Activated gamma-delta T cell treated with anti-CD3 and anti-CD28 coated beads, Interleukin-2, amount 50 U/mL, for 16 hours (primary cell): ENCODE data around the gene AHCTF1.

Experiments used
- DNase-seq: peaks from one replicate; pipeline ENCODE4 v3.0.0-alpha.2; 2020; ENCODE audit warnings: low read depth

The AHCTF1 gene

DNA sequence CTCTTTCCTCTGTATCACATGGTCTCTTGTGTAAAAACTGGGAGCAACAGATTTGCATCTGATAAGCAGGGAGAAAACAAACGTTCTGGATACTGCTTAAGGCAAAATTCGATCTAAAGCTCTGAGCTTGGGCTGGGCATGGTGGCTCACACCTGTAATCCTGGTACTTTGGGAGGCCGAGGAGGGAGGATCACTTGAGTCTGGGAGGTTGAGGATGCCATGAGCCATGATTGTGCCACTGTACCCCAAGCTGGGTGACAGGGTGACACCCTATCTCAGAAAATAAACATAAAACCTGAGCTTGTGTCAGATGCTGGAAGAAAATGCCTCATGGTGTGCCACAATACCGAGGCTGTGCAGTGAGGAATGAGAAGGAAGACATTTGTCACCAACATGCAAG is 133.6 kb downstream of the AHCTF1 start:
- DNase-seq: no peak

DNA sequence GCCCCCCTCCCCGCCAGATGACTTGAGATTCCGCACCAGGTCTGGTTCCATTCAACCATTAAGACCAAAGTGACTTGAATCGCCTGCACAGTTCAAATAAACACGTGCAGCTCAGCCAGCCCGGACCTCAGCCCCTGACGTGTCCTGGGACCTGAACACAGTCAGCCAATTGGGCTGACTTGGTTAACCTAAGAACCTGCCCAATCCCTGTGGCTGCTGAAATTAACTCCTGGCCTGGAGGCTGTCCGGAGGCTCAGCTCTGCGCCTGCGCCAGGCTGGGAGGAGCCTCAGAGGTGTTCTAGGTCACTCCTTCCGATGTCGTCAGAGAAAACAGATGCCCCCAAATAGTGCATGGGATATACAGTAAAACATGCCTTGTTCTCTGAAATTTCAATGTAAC is 134.2 kb downstream of the AHCTF1 start:
- no peak for DNase-seq

DNA sequence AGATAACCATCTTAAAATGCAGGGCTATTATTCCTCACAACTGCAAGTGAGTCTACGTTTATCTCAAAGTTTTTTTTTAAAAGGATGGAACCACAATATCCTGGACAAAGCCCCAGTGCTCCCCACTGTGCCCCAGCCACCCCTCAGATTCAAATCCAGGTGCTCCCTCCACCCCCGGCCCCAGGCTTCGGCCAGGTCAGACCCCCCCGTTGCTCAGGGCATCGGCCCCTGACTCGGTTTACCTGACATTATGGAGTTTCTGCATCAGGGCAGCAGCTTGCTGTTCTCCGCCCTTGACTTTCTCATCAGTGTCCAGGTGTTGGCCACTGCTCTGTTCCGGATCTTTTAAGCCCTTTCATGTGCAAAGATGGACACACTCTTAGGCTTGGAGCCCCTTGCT is 134.6 kb downstream of the AHCTF1 start:
- DNase-seq: no peak

DNA sequence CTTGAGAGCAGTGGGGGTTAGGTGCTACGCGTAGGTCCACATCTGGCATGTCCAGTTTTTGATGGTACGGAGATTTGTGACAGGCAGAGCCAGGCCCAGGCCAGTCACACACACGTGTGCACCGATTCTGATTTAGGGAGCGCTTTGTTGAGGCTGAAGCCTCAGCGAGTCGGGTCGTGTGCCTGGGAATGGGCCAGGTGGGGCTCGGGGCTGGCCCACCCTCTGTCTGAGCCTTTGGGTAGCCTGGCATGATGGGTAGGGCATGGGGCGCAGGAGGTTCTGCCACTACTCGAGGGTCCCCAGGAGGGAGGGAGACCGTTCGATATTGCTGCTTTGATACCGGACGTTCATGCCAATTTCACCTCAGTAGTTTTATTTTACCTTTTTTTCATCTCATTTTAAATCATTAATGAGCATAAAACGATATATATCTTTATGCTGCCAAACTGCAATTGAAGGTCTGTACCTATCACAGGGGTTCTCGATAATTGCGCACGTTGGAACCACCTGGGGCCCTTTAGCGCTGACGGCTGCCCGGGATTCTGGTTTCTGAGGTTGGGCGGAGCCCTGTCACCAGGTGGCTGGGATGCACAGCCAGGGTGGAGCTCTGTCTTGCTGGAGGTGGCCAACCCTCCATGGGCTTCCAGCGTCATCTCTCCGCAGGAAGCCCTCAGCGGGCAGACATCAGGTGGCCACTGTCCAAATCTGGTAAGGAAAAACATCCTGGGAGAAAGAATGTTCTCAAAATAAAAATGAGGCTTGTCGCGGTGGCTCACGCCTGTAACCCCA is 135.6 kb downstream of the AHCTF1 start:
- DNase-seq: no peak

DNA sequence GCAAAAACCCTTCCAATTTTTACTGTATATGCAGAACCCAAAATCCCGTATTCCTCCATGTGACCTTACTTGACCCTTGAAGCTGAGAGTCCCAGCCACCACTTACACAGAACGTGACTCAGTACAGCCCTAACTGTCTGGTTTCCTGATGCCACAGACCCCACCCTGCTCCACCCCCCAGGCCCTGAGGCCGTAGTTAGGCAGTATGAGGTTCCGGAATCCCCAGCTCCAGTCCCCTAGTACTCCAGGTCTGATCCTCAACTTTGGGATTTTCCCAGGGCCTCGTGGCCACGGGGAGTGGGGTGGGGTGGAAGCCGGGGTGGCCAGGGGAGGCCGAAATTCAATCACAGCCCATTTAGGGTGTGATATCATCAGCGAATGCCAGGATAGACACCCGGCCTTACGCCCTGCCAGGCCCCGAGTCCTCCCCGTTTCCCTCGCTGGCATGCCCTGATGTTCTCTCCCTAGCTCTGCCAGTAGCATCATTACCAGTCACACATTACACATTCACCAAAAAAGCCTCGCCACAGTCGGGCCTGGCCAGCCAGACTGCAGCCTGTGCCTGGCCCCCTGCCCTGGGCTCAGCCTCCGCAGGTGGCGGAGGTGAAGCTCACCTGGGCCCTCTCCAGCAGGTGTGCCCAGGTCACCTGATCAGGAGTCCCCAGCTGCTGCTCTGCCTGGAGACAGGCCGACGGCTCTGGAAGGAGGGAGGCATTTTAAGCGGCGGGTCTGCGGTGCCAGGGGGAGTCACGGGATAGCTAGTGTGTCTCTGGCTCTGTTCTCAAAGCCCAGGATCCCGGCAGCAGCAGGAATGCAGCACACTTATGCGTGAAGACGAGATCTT is 136.7 kb downstream of the AHCTF1 start:
- DNase-seq: no peak

DNA sequence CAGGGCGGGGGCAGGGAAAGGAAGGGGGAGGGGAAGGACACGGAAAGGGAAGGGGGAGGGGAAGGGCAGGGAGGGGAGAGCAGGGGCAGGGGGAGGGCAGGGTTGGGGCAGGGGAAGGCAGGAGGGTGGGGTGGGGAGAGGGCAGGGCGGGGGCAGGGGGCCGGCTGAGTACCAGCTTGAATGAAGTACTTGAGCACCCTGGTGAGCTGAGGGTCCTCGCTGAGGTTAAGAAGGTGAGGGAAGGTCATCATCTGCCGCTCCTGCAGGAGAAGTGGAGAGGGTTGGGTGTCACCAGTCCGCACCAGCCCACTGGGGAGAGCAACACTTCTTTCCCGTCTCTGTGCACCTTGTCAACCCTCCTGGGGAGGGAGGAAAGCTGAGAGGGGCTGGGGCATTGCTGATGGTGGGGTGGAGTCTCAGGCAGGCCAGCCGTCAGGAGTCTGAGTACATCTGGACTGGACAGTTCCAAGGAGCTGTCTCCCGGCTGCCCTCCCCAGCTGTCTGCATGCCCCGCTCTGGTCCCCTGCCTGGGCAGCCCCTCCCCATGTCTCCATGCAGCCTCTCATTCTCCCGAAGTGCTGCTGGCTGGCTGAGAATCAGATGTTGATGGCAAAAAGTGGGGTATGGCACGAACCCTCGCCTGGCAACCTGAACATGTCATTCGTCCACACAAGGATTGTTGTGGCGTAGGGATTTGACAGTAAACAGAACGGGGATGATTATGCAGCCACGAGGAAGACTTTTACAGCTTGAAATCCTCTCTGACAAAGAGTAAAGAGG is 137.5 kb downstream of the AHCTF1 start:
- DNase-seq: no peak

DNA sequence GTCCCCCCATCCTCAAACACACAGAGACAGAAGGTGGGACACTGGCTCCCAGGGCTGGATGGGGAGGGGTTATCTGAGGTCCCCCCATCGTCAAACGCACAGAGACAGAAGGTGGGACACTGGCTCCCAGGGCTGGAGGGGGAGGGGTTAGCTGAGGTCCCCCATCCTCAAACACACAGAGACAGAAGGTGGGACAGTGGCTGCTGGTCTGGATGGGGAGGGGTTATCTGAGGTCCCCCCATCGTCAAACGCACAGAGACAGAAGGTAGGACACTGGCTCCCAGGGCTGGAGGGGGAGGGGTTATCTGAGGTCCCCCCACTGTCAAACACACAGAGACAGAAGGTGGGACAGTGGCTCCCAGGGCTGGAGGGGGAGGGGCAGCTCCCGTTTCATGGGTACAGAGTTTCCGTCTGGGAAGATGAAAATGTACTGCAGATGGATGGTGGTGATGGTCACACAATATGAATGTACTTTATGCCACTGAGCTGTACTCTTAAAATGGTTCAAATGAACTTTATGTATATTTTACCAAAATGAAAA is 138.3 kb downstream of the AHCTF1 start:
- no peak for DNase-seq

DNA sequence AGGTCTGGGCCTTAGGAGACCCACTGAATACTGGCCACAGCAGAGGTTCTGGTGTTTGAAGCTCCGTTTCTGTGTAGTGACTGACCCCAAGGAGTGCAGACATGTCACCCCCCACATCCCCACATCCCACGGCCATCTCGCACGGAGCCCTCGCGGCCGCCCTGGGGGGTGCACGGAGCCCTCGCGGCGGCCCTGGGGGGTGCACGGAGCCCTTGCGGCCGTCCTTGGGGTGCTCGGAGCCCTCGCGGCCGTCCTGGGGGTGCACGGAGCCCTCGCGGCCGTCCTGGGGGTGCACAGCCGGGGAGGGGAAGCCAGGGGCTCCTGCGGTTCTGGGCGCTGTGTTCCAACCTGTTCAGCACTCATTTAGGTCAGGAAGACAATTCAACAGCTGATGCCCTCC is 139.1 kb downstream of the AHCTF1 start:
- no peak for DNase-seq

DNA sequence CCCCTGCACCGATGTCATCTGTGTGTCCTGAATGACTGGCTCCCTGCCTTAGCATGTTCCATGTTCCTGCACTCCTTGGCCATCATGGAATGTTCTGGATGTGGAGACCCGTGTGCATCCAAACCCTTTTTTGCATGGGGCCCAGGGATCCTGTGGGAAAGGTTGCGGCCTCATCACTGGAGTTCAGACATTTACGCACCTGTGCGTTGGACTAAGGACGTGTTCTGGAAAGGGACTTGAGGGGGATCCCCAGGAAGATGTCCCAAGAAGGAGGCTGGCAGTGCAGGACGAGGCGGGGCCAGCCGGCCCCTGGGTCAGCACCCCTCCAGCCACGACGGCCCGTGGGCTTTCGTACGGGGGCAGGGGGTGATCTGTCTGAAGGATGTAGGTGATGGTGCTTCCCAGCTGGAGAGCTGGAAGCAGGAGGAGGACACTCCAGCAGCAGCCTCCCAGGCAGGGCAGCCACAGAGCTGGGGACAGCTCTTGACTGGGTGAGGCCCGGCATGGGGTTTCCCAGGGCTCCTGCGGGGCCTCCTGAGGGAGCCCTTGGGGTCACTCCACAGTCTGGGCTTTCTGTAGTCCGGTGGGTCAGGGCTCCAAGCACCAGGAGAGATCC is 140.3 kb downstream of the AHCTF1 start:
- DNase-seq: no peak

DNA sequence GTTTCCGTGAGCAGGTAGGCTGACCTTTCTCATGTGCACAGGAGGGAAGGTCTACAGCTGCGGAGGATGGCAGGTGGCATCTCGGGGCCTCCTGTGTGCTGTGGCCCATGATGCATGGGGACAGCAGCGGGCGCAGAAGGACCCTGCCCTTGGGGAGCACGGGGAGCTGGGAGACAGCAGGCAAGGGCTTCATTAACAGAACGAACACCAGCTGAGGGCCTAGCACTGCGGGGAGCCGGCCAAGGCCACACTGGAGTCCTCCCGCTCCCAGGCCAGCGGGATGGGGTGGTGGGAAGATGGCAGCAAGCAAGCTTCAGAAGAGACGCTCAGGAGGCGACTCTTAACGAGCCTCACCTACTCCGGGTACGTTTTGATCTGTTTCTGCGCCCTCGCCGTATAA is 140.9 kb downstream of the AHCTF1 start:
- DNase-seq: no peak

DNA sequence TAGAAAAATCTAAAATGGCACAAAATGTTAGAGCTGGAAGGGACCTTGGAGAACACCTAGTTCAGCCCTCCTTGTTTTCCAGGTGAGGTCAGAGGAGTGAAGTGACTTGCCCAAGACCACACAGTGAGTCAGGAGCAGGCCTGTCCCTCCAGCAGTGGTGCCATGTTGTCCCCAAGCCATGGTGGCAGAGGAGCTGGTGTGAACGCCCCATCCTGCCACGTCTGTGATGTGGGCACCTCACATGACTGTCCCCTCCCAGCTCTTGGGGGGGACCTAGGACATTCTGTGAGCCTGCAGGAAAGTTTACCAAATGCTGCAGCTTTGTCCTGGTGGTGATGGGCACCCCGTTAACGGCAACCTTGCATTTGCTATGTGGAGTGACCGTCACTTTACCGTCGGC is 141.4 kb downstream of the AHCTF1 start:
- DNase-seq: no peak

DNA sequence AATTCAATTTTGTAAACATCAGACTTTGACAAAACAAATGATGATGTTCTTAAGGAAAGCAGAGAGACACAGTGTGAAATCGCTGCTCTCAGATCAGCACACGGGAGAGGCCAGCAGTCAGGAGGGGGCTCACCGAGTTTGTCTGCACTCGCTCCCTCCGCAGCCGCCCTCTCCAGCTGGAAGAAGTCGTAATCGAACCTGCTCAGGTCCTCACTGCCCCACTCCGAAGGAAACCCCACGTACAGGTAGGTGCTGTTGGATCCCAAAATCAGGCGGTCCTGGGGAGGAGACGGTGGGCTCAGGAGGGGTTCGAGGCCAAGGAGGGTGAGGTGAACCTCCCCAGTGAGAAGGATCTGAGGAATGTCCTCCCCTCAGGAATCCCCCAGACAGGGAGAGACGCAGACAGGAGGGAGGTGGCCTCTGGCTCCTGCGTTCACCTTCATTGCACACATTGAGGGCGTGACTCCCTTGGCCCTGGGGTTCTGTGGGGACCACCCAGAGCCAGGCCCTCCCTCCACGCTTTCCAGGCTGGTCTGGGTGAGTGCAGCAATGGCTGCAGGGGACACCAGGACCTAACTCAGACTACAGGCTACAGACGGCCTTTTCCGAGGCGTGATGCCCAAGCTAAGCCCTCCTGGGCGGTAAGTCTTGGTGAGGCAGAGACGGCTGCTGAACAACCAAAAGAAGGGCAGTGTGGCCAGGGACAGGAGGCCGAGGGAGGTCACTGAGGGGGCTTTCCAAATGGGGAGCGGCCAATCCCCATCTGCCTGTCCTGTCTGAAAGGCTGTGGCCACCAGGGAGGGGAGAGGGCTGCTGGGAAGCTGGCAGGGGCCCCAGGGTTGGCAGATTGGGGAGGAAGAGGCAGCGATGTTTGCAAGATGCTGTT is 142.1 kb downstream of the AHCTF1 start:
- DNase-seq: no peak
